Glomerular visceral epithelial cell (primary cell): ENCODE data around the gene RASSF8.

ENCODE experiments used
- DNase-seq: peaks from one replicate; pipeline ENCODE4 v3.0.0-alpha.2; 2016; ENCODE audit errors: extremely low spot score

The RASSF8 gene

DNA sequence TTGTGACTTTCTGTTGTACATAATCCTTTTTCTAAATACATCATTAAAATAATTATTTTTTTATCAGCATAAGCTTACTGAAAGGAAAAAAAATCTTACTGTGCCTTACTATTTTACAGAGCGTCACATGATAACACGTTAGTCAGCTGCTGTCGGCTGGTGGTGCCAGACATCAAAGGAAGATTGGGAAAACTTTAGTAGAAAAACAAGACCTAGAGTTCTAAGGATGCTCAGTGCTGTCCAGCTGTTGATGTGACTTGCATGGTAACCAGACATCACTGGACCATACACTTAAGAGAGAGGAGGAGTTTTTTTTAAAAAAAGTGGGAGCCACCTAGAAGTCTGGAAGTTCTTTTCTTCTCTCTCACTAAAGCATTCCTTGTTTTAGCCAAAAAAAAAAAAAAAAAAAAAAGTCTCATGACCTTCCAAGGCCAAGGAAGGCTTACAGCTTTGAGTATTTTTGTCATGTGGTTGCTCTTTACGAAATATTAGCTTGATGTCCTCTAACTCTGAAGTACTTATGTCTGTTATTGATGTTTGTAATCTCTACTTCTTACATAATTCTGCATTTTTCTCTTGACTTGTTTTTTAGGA, 4.5 kb downstream of the RASSF8 start:
- no peak for DNase-seq

DNA sequence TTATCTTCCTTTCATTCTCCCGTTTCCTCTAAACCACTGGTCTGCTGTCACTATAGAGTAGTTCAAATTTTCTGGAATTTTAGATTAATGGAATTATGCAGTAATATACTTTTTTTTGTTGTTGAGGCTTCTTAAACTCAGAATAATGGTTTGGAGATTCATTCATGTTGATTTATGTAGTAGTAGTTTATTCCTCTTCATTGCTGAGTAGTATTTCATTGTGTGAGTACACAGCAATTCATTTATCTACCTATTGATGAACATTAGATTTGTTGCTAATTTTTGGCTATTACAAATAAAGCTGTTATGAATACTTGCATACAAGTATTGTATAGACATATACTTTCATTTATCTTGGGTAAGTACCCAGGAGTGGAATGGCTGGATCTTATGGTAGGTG, 7.2 kb downstream of the RASSF8 start:
- DNase-seq, result no peak

DNA sequence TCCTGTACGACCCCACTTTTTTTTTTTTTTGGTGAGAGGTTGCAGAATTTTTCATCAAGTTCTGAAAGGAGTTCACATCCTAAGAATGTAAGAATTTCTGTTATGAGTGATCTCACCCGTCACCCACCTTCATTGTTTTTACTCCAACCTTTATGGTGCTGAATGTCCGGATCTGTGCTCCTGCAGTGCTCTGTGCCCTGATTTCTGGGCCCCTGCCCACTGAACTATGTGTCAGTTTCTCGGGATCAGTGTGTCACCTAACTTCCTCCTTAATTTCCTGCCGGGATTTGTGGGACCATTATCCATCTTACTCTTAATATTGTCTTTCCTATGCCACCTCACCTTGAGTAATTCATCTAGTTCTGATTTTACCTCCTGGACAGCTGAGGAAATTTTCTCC, 11.6 kb downstream of the RASSF8 start:
- DNase-seq, result peak; percentile 44

DNA sequence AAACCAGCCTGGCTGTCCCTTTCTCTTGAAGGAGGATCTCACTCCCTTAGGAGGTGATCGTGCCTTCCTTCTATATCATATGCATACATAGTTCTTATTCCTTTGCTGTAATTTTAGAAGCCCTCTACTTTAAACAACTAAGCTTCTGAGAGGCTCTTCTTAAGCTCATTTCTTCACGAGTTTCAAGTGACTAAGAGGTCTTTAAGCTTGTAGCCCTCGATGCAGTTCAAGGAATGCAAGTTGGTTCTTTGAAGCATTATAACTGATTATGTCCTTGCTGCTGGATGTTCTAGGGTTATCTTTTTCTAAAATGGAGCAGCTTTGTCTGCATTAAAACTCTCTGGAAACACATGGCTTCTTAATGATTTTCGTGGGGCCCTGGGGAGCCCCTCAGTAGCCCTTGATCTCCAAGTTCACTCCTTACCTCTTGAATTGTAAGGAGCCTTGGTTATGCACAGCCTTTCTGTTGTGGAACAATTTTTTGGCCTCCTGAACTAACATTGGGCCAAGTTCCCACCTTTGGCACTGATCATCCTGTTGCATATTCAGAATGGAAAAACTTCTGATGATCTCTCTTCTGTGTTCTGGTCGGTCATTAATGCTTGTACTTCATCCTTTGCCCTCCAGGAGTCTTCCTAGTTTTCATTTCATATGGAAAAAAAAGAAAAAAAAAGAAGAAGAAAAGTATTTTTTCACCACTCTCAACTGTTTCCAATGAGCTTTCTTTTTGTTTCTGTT, 12.6 kb downstream of the RASSF8 start:
- DNase-seq, result no peak

DNA sequence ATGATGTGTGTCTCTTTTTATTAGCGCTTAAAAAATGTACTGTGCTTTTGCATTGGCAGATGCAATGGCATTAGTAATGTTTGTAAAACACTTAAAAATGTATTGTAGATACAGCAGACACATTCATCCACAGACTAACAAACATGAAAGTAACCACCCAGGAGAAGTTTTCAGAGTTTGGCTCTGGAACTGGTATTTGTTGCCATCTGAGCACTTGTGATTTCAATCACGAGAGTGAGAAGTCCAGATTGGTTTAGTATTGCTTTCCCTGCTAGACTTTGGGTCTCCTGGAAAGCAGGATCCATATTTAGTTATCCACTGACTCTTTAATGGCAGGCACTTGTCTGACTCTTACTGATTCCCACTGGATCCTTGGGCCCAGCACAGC, 13.2 kb downstream of the RASSF8 start:
- no peak for DNase-seq

GRCh38 chr12:25972783-25973182, 14.3 kb downstream of the RASSF8 start:
- no peak for DNase-seq

DNA sequence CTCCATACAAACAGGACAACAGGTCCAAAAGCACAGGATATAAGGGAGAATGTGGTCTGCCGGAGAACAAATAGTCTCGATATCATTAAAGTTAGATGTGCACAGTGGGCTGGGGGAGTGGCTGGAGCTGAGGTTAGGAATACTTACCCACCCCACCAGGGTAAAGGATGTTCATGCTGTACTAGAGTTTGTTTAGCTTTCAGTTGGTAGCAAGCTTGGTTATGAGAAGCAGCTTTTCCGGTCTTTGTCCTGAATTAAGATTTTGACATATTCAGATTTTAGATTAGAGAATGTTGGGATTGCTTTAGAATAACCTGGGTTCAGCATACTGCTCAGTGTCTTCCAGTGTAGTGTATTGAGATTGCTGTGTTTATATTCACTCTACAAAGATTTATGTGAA, 16.7 kb downstream of the RASSF8 start:
- DNase-seq, result no peak

- DNase-seq, result no peak
These were observed 17.2 kb downstream of the RASSF8 start for GRCh38 chr12:25975682-25976081.

GRCh38 chr12:25976289-25976688, 17.8 kb downstream of the RASSF8 start:
- DNase-seq, result no peak

GRCh38 chr12:25977047-25977446, 18.6 kb downstream of the RASSF8 start:
- DNase-seq, result peak; percentile 79

- no peak for DNase-seq
These were observed 20.6 kb downstream of the RASSF8 start for GRCh38 chr12:25979059-25979458.

GRCh38 chr12:25979563-25979962, 21.1 kb downstream of the RASSF8 start:
- no peak for DNase-seq

GRCh38 chr12:25980035-25980434, 21.6 kb downstream of the RASSF8 start:
- DNase-seq, result no peak

- no peak for DNase-seq
These were observed 23.1 kb downstream of the RASSF8 start for GRCh38 chr12:25981597-25981996.

DNA sequence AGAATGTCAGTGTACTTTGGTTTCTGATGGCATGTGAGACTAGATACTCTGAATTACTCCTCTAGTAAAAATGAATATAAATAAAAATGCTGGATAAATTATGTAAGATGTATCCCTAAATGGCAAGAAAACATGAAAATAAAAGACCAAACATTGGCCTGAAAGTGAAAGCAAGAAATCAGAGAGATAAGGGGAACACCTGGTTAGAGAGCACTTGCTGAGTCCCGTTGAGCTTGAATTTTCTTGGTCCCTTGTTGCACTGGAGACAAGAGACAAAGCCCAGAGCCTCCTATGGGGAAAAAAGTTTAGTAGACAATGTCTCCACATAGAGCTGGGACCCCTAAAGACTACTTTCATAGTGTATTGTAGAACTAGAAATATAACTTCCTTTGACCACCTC, 23.9 kb downstream of the RASSF8 start:
- no peak for DNase-seq

DNA sequence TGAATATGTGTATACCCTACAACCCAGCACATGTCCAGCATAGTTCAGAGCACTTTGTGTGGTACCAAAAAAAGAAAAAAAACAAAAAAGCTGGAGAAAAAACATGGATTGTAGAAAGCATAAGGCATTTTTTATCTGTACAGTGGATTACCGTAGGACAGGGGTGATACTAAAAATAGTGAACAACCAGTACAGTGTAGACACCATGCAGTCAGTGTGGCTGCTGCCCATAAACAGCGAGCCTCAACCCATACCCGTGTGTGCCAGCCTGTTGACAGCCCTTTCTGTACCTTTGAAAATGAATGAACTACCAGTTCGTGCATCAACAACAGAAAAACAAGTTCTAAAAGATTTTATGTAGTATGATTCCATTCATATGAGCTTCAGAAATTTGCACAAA, 25.1 kb downstream of the RASSF8 start:
- DNase-seq, result no peak

GRCh38 chr12:25984759-25985158, 26.3 kb downstream of the RASSF8 start:
- DNase-seq, result no peak

- no peak for DNase-seq
These were observed 27.1 kb downstream of the RASSF8 start for GRCh38 chr12:25985316-25986175.

GRCh38 chr12:25986180-25986579, 27.7 kb downstream of the RASSF8 start:
- DNase-seq, result no peak

DNA sequence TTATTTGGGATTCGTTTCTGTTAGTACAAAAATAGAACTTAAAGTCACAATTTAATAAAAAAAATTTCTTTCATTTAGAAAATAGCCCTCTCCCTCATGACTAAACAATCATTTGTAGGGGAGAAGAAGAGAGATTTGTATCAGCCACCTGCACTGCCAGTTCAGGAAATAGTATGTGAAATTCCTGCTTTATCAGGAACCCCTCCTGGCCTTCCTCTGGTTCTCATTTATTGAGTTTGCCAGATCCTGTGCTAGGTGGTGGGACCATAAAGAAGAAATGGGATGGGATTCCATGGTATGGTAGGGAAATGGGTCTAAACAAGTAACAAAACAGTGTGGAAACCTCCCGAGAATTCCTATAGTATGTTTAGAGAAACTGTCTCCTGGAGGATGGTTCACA, 30.0 kb downstream of the RASSF8 start:
- DNase-seq, result no peak

DNA sequence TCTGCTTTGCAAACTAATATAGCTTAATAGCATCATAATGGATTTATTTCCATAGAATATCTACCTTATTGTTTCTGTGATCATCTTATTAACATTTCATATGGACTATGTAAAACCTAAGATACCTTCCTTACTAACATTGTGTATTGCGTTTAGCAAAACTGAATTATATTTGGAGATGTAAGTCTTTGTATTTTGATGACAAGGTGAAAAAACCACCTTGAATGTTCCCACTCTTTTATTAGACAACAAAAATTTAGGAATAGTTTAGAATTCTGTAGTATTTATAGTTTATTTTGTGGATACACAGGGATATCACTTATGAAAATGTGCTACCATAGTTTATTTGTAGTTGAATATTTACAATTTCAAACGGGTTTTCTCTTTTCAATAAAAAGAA, 32.0 kb downstream of the RASSF8 start:
- no peak for DNase-seq

DNA sequence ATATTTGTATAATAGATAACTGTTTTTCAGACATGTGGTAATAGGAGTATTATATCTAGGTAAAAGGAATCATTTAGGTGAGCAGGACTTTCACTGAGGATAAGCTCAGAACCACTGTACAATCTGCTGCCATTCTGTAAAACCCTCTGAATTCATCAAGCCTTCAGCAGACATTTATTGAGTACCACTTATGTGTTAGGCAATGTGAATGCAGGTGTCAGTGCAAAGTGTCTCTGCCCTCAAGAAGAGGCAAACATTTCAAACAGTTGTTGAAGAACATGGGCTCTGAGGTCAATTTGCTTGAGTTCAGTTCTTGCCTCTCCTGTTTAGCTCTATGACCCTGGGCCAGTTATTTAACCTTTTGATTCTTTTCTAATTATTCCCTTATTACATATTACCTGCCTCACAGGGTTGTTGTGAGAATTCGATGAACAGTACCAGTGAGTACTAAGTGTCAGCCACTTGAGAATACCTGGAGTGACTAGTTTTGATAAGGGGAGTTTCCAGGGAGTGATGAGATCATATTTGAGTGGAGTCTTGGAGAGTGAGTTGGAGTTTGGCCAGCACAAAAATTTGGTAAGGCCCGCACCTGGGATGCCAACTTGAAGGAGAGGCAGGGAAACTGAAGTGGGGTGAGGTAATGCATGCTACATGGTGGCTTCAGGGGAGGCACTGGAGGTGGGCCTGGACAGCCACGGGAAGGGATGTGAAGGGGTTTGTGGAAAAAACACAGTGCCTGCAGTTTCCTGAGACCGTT, 33.7 kb downstream of the RASSF8 start:
- peak; percentile 82 for DNase-seq
